CD14-positive monocyte (primary cell): ENCODE measurements around the gene CWC22. TPM values are rescaled to one million over a fixed set of nuclear protein-coding genes. Genes with fewer than 3 reads are reported as not detected.
A peak's percentile ranks its signal among the peaks of the same experiment; 100 is the strongest.

Experiments used
- DNase-seq, 3 donors: peaks; one replicate each; pipeline ENCODE4 v3.0.0-alpha.2; 2011 to 2022
- H2AFZ ChIP-seq: 2 replicates; pipeline ENCODE4 v1.6.0; 2012; ENCODE audit warnings: mild to moderate bottlenecking, low read depth, low read length, inconsistent platforms; ENCODE audit not compliant: insufficient read depth, poor library complexity, severe bottlenecking
- H3K27ac ChIP-seq, 2 donors: 1 replicate in 1 of 2; 2 replicates in 1 of 2; pipeline ENCODE4 v1.5.1; 2012 to 2013; ENCODE audit warnings: low read length in 2 of 2, control low read depth in 1 of 2, inconsistent platforms in 1 of 2, low read depth in 1 of 2, mild to moderate bottlenecking in 1 of 2
- H3K27me3 ChIP-seq, 2 donors: one replicate each; pipeline versions ENCODE4 v1.6.0 to v1.6.1; 2011 to 2013; ENCODE audit warnings: low read length in 2 of 2; ENCODE audit not compliant: control insufficient read depth in 2 of 2, insufficient read depth in 2 of 2
- H3K36me3 ChIP-seq, 2 donors: replicated peaks in 1 of 2; 1 replicate in 1 of 2; 2 replicates in 1 of 2; pipeline versions ENCODE4 v1.5.1 to v1.6.1; 2012 to 2013; ENCODE audit warnings: low read length in 2 of 2, control low read depth in 1 of 2, inconsistent platforms in 1 of 2, mild to moderate bottlenecking in 1 of 2; ENCODE audit not compliant: insufficient read depth in 2 of 2, control insufficient read depth in 1 of 2
- H3K4me1 ChIP-seq, 2 donors: 1 replicate in 1 of 2; 2 replicates in 1 of 2; pipeline versions ENCODE4 v1.5.1 to v1.6.1; 2012 to 2013; ENCODE audit warnings: low read length in 2 of 2, control low read depth in 1 of 2, inconsistent platforms in 1 of 2, mild to moderate bottlenecking in 1 of 2, moderate library complexity in 1 of 2; ENCODE audit not compliant: insufficient read depth in 2 of 2, control insufficient read depth in 1 of 2
- H3K4me2 ChIP-seq: replicated peaks from 2 replicates; pipeline ENCODE3; 2012; ENCODE audit warnings: low read length, moderate library complexity, mild to moderate bottlenecking; ENCODE audit not compliant: poor library complexity, severe bottlenecking; ENCODE audit errors: extremely low read depth
- H3K4me3 ChIP-seq, 3 experiments: fragments of 200-600 bp in 1 of 3; sonication (generic) in 1 of 3; replicated peaks in 1 of 3; 1 replicate in 2 of 3; 2 replicates in 1 of 3; pipeline ENCODE4 v1.5.1; 2011 to 2013; ENCODE audit warnings: low read length in 3 of 3, mild to moderate bottlenecking in 3 of 3, control low read depth in 2 of 3, low read depth in 2 of 3, inconsistent platforms in 1 of 3, moderate library complexity in 1 of 3
- H3K79me2 ChIP-seq: 2 replicates; pipeline ENCODE4 v1.6.0; 2012; ENCODE audit warnings: mild to moderate bottlenecking, control low read depth, inconsistent platforms, low read length, moderate library complexity; ENCODE audit not compliant: insufficient read depth
- H3K9ac ChIP-seq: 2 replicates; pipeline ENCODE4 v1.6.0; 2017; ENCODE audit warnings: low read length, mild to moderate bottlenecking; ENCODE audit not compliant: insufficient read depth, poor library complexity, severe bottlenecking
- H3K9me3 ChIP-seq, 2 donors: replicated peaks in 1 of 2; 1 replicate in 1 of 2; 2 replicates in 1 of 2; pipeline versions ENCODE4 v1.5.1 to v1.6.1; 2012 to 2013; ENCODE audit warnings: low read length in 2 of 2, control low read depth in 1 of 2; ENCODE audit not compliant: control insufficient read depth in 1 of 2, insufficient read depth in 1 of 2
- H4K20me1 ChIP-seq: 2 replicates; pipeline ENCODE4 v1.6.0; 2012; ENCODE audit warnings: mild to moderate bottlenecking, low read length, control low read depth, moderate library complexity; ENCODE audit not compliant: insufficient read depth
- H3K27ac Mint-ChIP-seq, 7 donors: one replicate each; pipeline ENCODE4 v1.8.0; 2020; ENCODE audit warnings: mild to moderate bottlenecking in 7 of 7, mixed read lengths in 7 of 7, moderate library complexity in 6 of 7, inconsistent platforms in 2 of 7
- H3K27me3 Mint-ChIP-seq, 3 donors: one replicate each; pipeline ENCODE4 v1.8.0; 2021 to 2022; ENCODE audit warnings: low read depth in 3 of 3, mild to moderate bottlenecking in 3 of 3, mixed read lengths in 3 of 3, moderate library complexity in 3 of 3, inconsistent platforms in 1 of 3
- H3K36me3 Mint-ChIP-seq, 2 donors: one replicate each; pipeline ENCODE4 v1.8.0; 2020; ENCODE audit warnings: mixed read lengths in 2 of 2, inconsistent platforms in 1 of 2, mild to moderate bottlenecking in 1 of 2
- H3K4me1 Mint-ChIP-seq: one replicate; pipeline ENCODE4 v1.8.0; 2020; ENCODE audit warnings: mild to moderate bottlenecking, mixed read lengths
- H3K4me3 Mint-ChIP-seq, 2 donors: one replicate each; pipeline ENCODE4 v1.8.0; 2020; ENCODE audit warnings: mild to moderate bottlenecking in 2 of 2, mixed read lengths in 2 of 2, moderate library complexity in 1 of 2
- H3K9me3 Mint-ChIP-seq, 7 donors: one replicate each; pipeline ENCODE4 v1.8.0; 2020 to 2022; ENCODE audit warnings: mixed read lengths in 7 of 7, mild to moderate bottlenecking in 6 of 7, moderate library complexity in 6 of 7, inconsistent platforms in 2 of 7
- WGBS: methylation state at CpG from one replicate; pipeline ENCODE4 v1.1.5; 2013; ENCODE audit warnings: missing lambda C conversion rate; ENCODE audit not compliant: insufficient coverage; 5-methylcytosine and 5-hydroxymethylcytosine counted together
- intact Hi-C, 2 donors: fragments of 100-400 bp; cut with micrococcal nuclease; formaldehyde crosslinking; loops; one replicate each; pipeline versions ENCODE4 v1.15.0 to v1.15.1; 2023
- polyA plus RNA-seq, 3 donors: library from polyadenylated mRNA; depleted of rRNA in 1 of 3; unstranded in 2 of 3; stranded (reverse) in 1 of 3; fragments of 300-500 nt in 2 of 3; fragments of >200 nt in 1 of 3; fragmentation: Illumina TruSeq in 2 of 3; gene quantifications; 1 replicate in 2 of 3; 2 replicates in 1 of 3; pipeline ENCODE4 v1.2.3, GENCODE V29; 2012 to 2021
- TF ChIP-seq, protein P1 (sequence below): fragments of 200-600 bp; IDR thresholded peaks from one replicate; pipeline ENCODE4 v1.8.0; 2022; ENCODE audit warnings: antibody characterized with exemption, mild to moderate bottlenecking

Gene CWC22
- polyA plus RNA-seq, 3 donors: 4.4 to 14.9 (median 9.5) TPM

DNA sequence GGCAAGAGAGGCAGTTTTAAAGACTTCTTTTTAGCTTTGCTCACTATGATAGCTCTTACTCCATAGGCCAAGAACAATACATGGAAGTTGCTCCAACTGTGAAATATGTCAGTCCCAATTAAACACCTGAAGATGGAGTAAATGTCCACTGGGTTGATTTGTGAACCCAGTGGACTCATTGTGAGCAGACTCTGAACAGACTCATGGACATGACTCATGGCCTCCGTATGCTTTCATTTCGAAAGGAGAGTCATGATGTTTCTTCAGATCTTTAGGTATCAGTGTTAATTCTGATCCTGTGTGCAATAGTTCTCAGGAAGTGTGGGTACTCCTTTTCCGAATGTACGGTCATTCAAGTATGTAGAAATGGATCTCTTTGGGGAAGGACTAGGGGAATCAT is 5.4 kb upstream of the CWC22 start:
- WGBS: 92% methylated on average over 2 of the region's 4 CpGs
- TF ChIP-seq, protein P1, sequence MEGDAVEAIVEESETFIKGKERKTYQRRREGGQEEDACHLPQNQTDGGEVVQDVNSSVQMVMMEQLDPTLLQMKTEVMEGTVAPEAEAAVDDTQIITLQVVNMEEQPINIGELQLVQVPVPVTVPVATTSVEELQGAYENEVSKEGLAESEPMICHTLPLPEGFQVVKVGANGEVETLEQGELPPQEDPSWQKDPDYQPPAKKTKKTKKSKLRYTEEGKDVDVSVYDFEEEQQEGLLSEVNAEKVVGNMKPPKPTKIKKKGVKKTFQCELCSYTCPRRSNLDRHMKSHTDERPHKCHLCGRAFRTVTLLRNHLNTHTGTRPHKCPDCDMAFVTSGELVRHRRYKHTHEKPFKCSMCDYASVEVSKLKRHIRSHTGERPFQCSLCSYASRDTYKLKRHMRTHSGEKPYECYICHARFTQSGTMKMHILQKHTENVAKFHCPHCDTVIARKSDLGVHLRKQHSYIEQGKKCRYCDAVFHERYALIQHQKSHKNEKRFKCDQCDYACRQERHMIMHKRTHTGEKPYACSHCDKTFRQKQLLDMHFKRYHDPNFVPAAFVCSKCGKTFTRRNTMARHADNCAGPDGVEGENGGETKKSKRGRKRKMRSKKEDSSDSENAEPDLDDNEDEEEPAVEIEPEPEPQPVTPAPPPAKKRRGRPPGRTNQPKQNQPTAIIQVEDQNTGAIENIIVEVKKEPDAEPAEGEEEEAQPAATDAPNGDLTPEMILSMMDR: no peak

GRCh38 chr2:180010701-180011100 is 3.6 kb upstream of the CWC22 start:
- intact Hi-C loops: no loop called here
- H3K79me2 ChIP-seq: peaks cover 13% of the 10 kb centered on the region
- H3K4me3 ChIP-seq: no peak overlapping the region
- no peak for DNase-seq
- no peak overlapping the region for H3K9ac ChIP-seq
- no peaks in the 10 kb centered on the region for H3K9me3 ChIP-seq
- H3K36me3 Mint-ChIP-seq: no peaks in the 10 kb centered on the region
- peaks cover 20% of the 10 kb centered on the region for H3K4me1 Mint-ChIP-seq
- WGBS: no CpG with 5 or more reads among the region's 2 CpGs
- H3K4me3 Mint-ChIP-seq: no peak overlapping the region
- H3K4me2 ChIP-seq: no peak overlapping the region
- H3K9me3 Mint-ChIP-seq: peaks cover 0 to 2% (median 0%) of the 10 kb centered on the region in 7 donors
- no peaks in the 10 kb centered on the region for H4K20me1 ChIP-seq
- no peaks in the 10 kb centered on the region for H3K36me3 ChIP-seq
- H3K27me3 Mint-ChIP-seq: peaks cover 0 to 4% (median 0%) of the 10 kb centered on the region in 3 donors
- TF ChIP-seq, protein P1: no peak
- H3K27ac Mint-ChIP-seq: no peak overlapping the region
- H3K27ac ChIP-seq: no peak overlapping the region
- no peaks in the 10 kb centered on the region for H3K27me3 ChIP-seq
- peak overlapping the region; percentile 3 for H2AFZ ChIP-seq
- H3K4me1 ChIP-seq: peaks cover 8 to 13% of the 10 kb centered on the region in 2 donors

More for the DNA sequence above, 5.4 kb upstream of the CWC22 start:
- intact Hi-C loops: no loop called here
- Mint-ChIP-seq H3K4me1 (peaks cover 9% of the 10 kb centered on the region), H3K27me3 (peaks cover 0 to 1% (median 0%) of the 10 kb centered on the region in 3 donors), H3K4me3 (no peak overlapping the region), H3K36me3 (no peaks in the 10 kb centered on the region), H3K9me3 (peaks cover 0 to 4% (median 0%) of the 10 kb centered on the region in 7 donors), H3K27ac (no peak overlapping the region)
- DNase-seq: peak in 1 of 3 donors; percentile 15
- no peaks in the 10 kb centered on the region for H3K9me3 ChIP-seq
- H3K4me3 ChIP-seq: no peak overlapping the region
- no peaks in the 10 kb centered on the region for H3K79me2 ChIP-seq
- H3K4me2 ChIP-seq: no peak overlapping the region
- no peaks in the 10 kb centered on the region for H3K27me3 ChIP-seq
- no peaks in the 10 kb centered on the region for H3K36me3 ChIP-seq
- H3K4me1 ChIP-seq: peaks cover 0 to under 1% of the 10 kb centered on the region in 2 donors
- no peak overlapping the region for H3K27ac ChIP-seq
- no peak overlapping the region for H3K9ac ChIP-seq
- H4K20me1 ChIP-seq: no peaks in the 10 kb centered on the region
- no peak overlapping the region for H2AFZ ChIP-seq
